ENCODE data around the gene FKBP2.

GRCh38 chr11:64276653-64277431 is 35.9 kb downstream of the FKBP2 start:
- TF ChIP-seq POLR2AphosphoS5 (IDR thresholded peaks at IDR 0.05; ENCODE audit: insufficient read depth in 1 of 2, low read depth in 1 of 2) (no peak), POLR2A (IDR thresholded peaks at IDR 0.05) (no peak)
